Natural killer cell (primary cell): ENCODE data around the gene BRME1. TPM values are rescaled to one million over a fixed set of nuclear protein-coding genes. Genes with fewer than 3 reads are reported as not detected.
A peak's percentile ranks its signal among the peaks of the same experiment; 100 is the strongest.

Experiments used
- ATAC-seq, 3 donors: fragments of 150-1000 bp in 2 of 3; fragments of 200-7000 bp in 1 of 3; cut with Tn5 transposase; 1 replicate in 1 of 3; 2 replicates in 2 of 3; pipeline ENCODE4 v1.10.0; 2021; ENCODE audit warnings: mild to moderate bottlenecking in 2 of 3, moderate library complexity in 2 of 3
- DNase-seq, 2 donors: peaks; one replicate each; pipeline versions ENCODE4 v3.0.0 to v3.0.0-alpha.2; 2013 to 2021; ENCODE audit warnings: mixed read lengths in 1 of 2
- H3K27ac ChIP-seq: one replicate; pipeline ENCODE4 v1.5.1; 2013; ENCODE audit warnings: mild to moderate bottlenecking, low read length
- H3K27me3 ChIP-seq: one replicate; pipeline ENCODE4 v1.6.1; 2013; ENCODE audit warnings: low read length; ENCODE audit not compliant: control insufficient read depth, insufficient read depth
- H3K36me3 ChIP-seq: one replicate; pipeline ENCODE4 v1.6.1; 2013; ENCODE audit warnings: low read length; ENCODE audit not compliant: control insufficient read depth, insufficient read depth
- H3K4me1 ChIP-seq: one replicate; pipeline ENCODE4 v1.6.1; 2013; ENCODE audit warnings: low read length; ENCODE audit not compliant: control insufficient read depth, insufficient read depth
- H3K4me3 ChIP-seq: one replicate; pipeline ENCODE4 v1.5.1; 2013; ENCODE audit warnings: low read length
- H3K9me3 ChIP-seq: one replicate; pipeline ENCODE4 v1.6.1; 2013; ENCODE audit warnings: low read length; ENCODE audit not compliant: control insufficient read depth, insufficient read depth
- H3K27ac Mint-ChIP-seq, 2 donors: one replicate each; pipeline ENCODE4 v1.8.0; 2022; ENCODE audit warnings: mild to moderate bottlenecking in 2 of 2, mixed read lengths in 2 of 2, moderate library complexity in 1 of 2
- H3K27me3 Mint-ChIP-seq, 2 donors: one replicate each; pipeline ENCODE4 v1.8.0; 2022; ENCODE audit warnings: low read depth in 2 of 2, mixed read lengths in 2 of 2
- H3K36me3 Mint-ChIP-seq: one replicate; pipeline ENCODE4 v1.8.0; 2022; ENCODE audit warnings: mixed read lengths
- H3K4me1 Mint-ChIP-seq, 2 donors: one replicate each; pipeline ENCODE4 v1.8.0; 2022; ENCODE audit warnings: mixed read lengths in 2 of 2
- H3K4me3 Mint-ChIP-seq: one replicate; pipeline ENCODE4 v1.8.0; 2022; ENCODE audit warnings: mild to moderate bottlenecking, moderate library complexity, mixed read lengths
- H3K9me3 Mint-ChIP-seq, 2 donors: one replicate each; pipeline ENCODE4 v1.8.0; 2022; ENCODE audit warnings: mixed read lengths in 2 of 2
- CTCF ChIP-seq: fragments of 200-600 bp; IDR thresholded peaks from one replicate; pipeline ENCODE4 v1.8.0; 2022; ENCODE audit warnings: antibody characterized with exemption
- WGBS: methylation state at CpG from one replicate; pipeline ENCODE4 v1.1.7; 2013; ENCODE audit warnings: missing lambda C conversion rate; ENCODE audit not compliant: insufficient coverage; 5-methylcytosine and 5-hydroxymethylcytosine counted together
- intact Hi-C: fragments of 100-400 bp; cut with micrococcal nuclease; formaldehyde crosslinking; loops from one replicate; pipeline ENCODE4 v1.14.2; 2022
- total RNA-seq, 4 donors: library from RNA; stranded (reverse); fragments of 120-200 nt in 1 of 4; gene quantifications; one replicate each; pipeline versions ENCODE4 v1.2.3 to v1.2.4, GENCODE V29; 2013 to 2022

BRME1 gene
- total RNA-seq, 3 donors from 2014 or later (not counting 1 experiment from before 2014, with no cell fraction given) = 3.8 to 7.7 (median 4.0) TPM

- no peaks in the 10 kb centered on the region for H3K36me3 Mint-ChIP-seq
- H3K4me1 Mint-ChIP-seq = peaks cover 0 to 6% of the 10 kb centered on the region in 2 donors
- Histone ChIP-seq H3K4me1 (peaks cover 11% of the 10 kb centered on the region), H3K27ac (no peak overlapping the region), H3K36me3 (no peaks in the 10 kb centered on the region), H3K4me3 (no peak overlapping the region), H3K27me3 (peaks cover 9% of the 10 kb centered on the region), H3K9me3 (no peaks in the 10 kb centered on the region)
- ATAC-seq = no peak
- no peak overlapping the region for H3K27ac Mint-ChIP-seq
- H3K4me3 Mint-ChIP-seq = no peak overlapping the region
- WGBS = 28% methylated on average over 29 of the region's 29 CpGs
- DNase-seq = no peak
- H3K27me3 Mint-ChIP-seq = peaks cover 0 to 16% of the 10 kb centered on the region in 2 donors
- TF ChIP-seq CTCF = no peak
- no peaks in the 10 kb centered on the region for H3K9me3 Mint-ChIP-seq
- intact Hi-C loops = no loop called here
Observed at GRCh38 chr19:13937479-13938300, 31.8 kb upstream of the BRME1 start.

GRCh38 chr19:13935765-13936510 lies 30.0 kb upstream of the BRME1 start:
- Mint-ChIP-seq H3K27ac (no peak overlapping the region), H3K36me3 (no peaks in the 10 kb centered on the region), H3K4me3 (no peak overlapping the region), H3K27me3 (peaks cover 0 to 16% of the 10 kb centered on the region in 2 donors), H3K4me1 (peaks cover 0 to 6% of the 10 kb centered on the region in 2 donors), H3K9me3 (no peaks in the 10 kb centered on the region)
- intact Hi-C loops = no loop called here
- no peaks in the 10 kb centered on the region for H3K36me3 ChIP-seq
- WGBS = 90% methylated on average over 19 of the region's 22 CpGs
- H3K9me3 ChIP-seq = no peaks in the 10 kb centered on the region
- no peak overlapping the region for H3K27ac ChIP-seq
- DNase-seq (no peak), ATAC-seq (no peak)
- peaks cover 11% of the 10 kb centered on the region for H3K4me1 ChIP-seq
- H3K4me3 ChIP-seq = no peak overlapping the region
- H3K27me3 ChIP-seq = peaks cover 9% of the 10 kb centered on the region
- TF ChIP-seq CTCF = no peak

- H3K4me3 ChIP-seq = no peak overlapping the region
- WGBS = 93% methylated on average over 2 of the region's 2 CpGs
- no peaks in the 10 kb centered on the region for H3K9me3 ChIP-seq
- Mint-ChIP-seq H3K36me3 (no peaks in the 10 kb centered on the region), H3K27me3 (peaks cover 0 to 16% of the 10 kb centered on the region in 2 donors), H3K9me3 (no peaks in the 10 kb centered on the region), H3K4me1 (peaks cover 0 to 6% of the 10 kb centered on the region in 2 donors), H3K4me3 (no peak overlapping the region), H3K27ac (no peak overlapping the region)
- TF ChIP-seq CTCF = no peak
- DNase-seq (no peak), ATAC-seq (peak in 1 of 3 donors; percentile 22)
- H3K27ac ChIP-seq = no peak overlapping the region
- no peaks in the 10 kb centered on the region for H3K36me3 ChIP-seq
- H3K4me1 ChIP-seq = peaks cover 11% of the 10 kb centered on the region
- H3K27me3 ChIP-seq = peaks cover 9% of the 10 kb centered on the region
- intact Hi-C loops = no loop called here
Observed at GRCh38 chr19:13934785-13935109, 28.8 kb upstream of the BRME1 start.
